Neuronal stem cell (in vitro differentiated cells): Measurements from ENCODE around the gene SERPINA4.

Source experiments
- DNase-seq: peaks from one replicate; pipeline ENCODE4 v3.0.0-alpha.2; 2013; ENCODE audit warnings: low spot score
- H2AFZ ChIP-seq: one replicate; pipeline ENCODE4 v1.6.1; 2013; ENCODE audit warnings: mild to moderate bottlenecking, low read length, inconsistent platforms
- H2AK5ac ChIP-seq: 2 replicates; pipeline ENCODE4 v1.6.1; 2013; ENCODE audit warnings: low read depth, mild to moderate bottlenecking, inconsistent platforms, low read length, moderate library complexity, mixed read lengths
- H2BK120ac ChIP-seq: 2 replicates; pipeline ENCODE4 v1.6.1; 2013; ENCODE audit warnings: low read depth, mild to moderate bottlenecking, inconsistent platforms, low read length, moderate library complexity, mixed read lengths
- H2BK12ac ChIP-seq: one replicate; pipeline ENCODE4 v1.6.1; 2013; ENCODE audit warnings: low read length, inconsistent platforms
- H2BK15ac ChIP-seq: 2 replicates; pipeline ENCODE4 v1.6.1; 2013; ENCODE audit warnings: mild to moderate bottlenecking, low read length, inconsistent platforms, mixed read lengths
- H2BK5ac ChIP-seq: one replicate; pipeline ENCODE4 v1.6.1; 2013; ENCODE audit warnings: inconsistent platforms, mild to moderate bottlenecking, low read length, moderate library complexity
- H3K14ac ChIP-seq: one replicate; pipeline ENCODE4 v1.6.1; 2013; ENCODE audit warnings: low read length, inconsistent platforms
- H3K18ac ChIP-seq: 2 replicates; pipeline ENCODE4 v1.6.1; 2013; ENCODE audit warnings: low read length, inconsistent platforms
- H3K23ac ChIP-seq: 2 replicates; pipeline ENCODE4 v1.6.1; 2013; ENCODE audit warnings: low read depth, mild to moderate bottlenecking, mixed read lengths, low read length, inconsistent platforms; ENCODE audit not compliant: poor library complexity
- H3K27ac ChIP-seq: replicated peaks from 3 replicates; pipeline ENCODE4 v1.5.1; 2013; ENCODE audit warnings: low read length, inconsistent platforms
- H3K27me3 ChIP-seq, 3 experiments: 2 replicates each; pipeline ENCODE4 v1.6.1; 2013; ENCODE audit warnings: low read length in 3 of 3, mild to moderate bottlenecking in 2 of 3, inconsistent platforms in 1 of 3, low read depth in 1 of 3, mixed read lengths in 1 of 3, moderate library complexity in 1 of 3; ENCODE audit not compliant: control insufficient read depth in 3 of 3, insufficient read depth in 3 of 3
- H3K36me3 ChIP-seq, 2 donors: replicated peaks in 1 of 2; 2 replicates each; pipeline ENCODE4 v1.6.1; 2013; ENCODE audit warnings: low read length in 2 of 2; ENCODE audit not compliant: control insufficient read depth in 2 of 2, insufficient read depth in 2 of 2
- H3K4ac ChIP-seq: 2 replicates; pipeline ENCODE4 v1.6.1; 2013; ENCODE audit warnings: inconsistent platforms, mild to moderate bottlenecking, low read length, moderate library complexity
- H3K4me1 ChIP-seq, 2 donors: 1 replicate in 1 of 2; 2 replicates in 1 of 2; pipeline ENCODE4 v1.6.1; 2013; ENCODE audit warnings: low read length in 2 of 2, low read depth in 1 of 2; ENCODE audit not compliant: control insufficient read depth in 2 of 2, insufficient read depth in 1 of 2
- H3K4me2 ChIP-seq: one replicate; pipeline ENCODE4 v1.6.1; 2013; ENCODE audit warnings: mild to moderate bottlenecking, low read length, inconsistent platforms; ENCODE audit not compliant: insufficient read depth, poor library complexity, severe bottlenecking
- H3K4me3 ChIP-seq, 2 donors: 2 replicates each; pipeline ENCODE4 v1.5.1; 2013; ENCODE audit warnings: low read length in 2 of 2, mild to moderate bottlenecking in 2 of 2, inconsistent platforms in 1 of 2, moderate library complexity in 1 of 2
- H3K79me1 ChIP-seq: one replicate; pipeline ENCODE4 v1.6.1; 2013; ENCODE audit warnings: low read depth, mild to moderate bottlenecking, inconsistent platforms, low read length, moderate library complexity
- H3K9ac ChIP-seq: one replicate; pipeline ENCODE4 v1.6.1; 2013; ENCODE audit warnings: mild to moderate bottlenecking, low read depth, low read length, inconsistent platforms; ENCODE audit not compliant: poor library complexity
- H3K9me3 ChIP-seq, 2 donors: replicated peaks in 1 of 2; 2 replicates each; pipeline versions ENCODE3 to v1.6.1; 2013; ENCODE audit warnings: low read length in 2 of 2, mild to moderate bottlenecking in 2 of 2, inconsistent platforms in 1 of 2, low read depth in 1 of 2, mixed read lengths in 1 of 2, moderate library complexity in 1 of 2; ENCODE audit not compliant: control insufficient read depth in 2 of 2, insufficient read depth in 1 of 2
- H4K8ac ChIP-seq: one replicate; pipeline ENCODE4 v1.6.1; 2013; ENCODE audit warnings: low read depth, mild to moderate bottlenecking, inconsistent platforms, low read length, moderate library complexity
- H4K91ac ChIP-seq: one replicate; pipeline ENCODE4 v1.6.1; 2013; ENCODE audit warnings: low read length, low read depth, mild to moderate bottlenecking, inconsistent platforms; ENCODE audit not compliant: poor library complexity
- WGBS, 2 donors: extraction: QIAGEN DNeasy Blood & Tissue Kit; methylation state at CpG; one replicate each; pipeline ENCODE4 v1.1.7; 2013; ENCODE audit warnings: missing lambda C conversion rate in 2 of 2, mixed read lengths in 1 of 2; ENCODE audit not compliant: insufficient read length in 2 of 2, insufficient replicate concordance in 1 of 2; ENCODE audit errors: extremely low coverage in 2 of 2; 5-methylcytosine and 5-hydroxymethylcytosine counted together

Gene SERPINA4

GRCh38 chr14:94612174-94612573 lies 50.9 kb downstream of the SERPINA4 start, which contains the start of gene SERPINA3:
Gene SERPINA3, plus strand, starts transcription at chr14:94612391. Its CDS starts 2,051 bp downstream, at chr14:94614442.
- Histone ChIP-seq H3K9ac (no peak within 1 kb of the TSS), H3K14ac (no peak within 1 kb of the TSS), H3K27ac (no peak within 1 kb of the TSS), H3K9me3 (peaks cover 0 to 2% of the 10 kb centered on the region in 2 donors), H2BK12ac (no peak within 1 kb of the TSS), H2BK5ac (no peak within 1 kb of the TSS), H3K4me1 (peaks cover 0 to 9% of the 10 kb centered on the region in 2 donors), H3K23ac (no peak within 1 kb of the TSS), H2AK5ac (no peak within 1 kb of the TSS), H3K4me2 (no peak within 1 kb of the TSS), H3K18ac (peak within 1 kb of the TSS; percentile 81), H3K79me1 (no peaks in the 10 kb centered on the region), H4K8ac (no peak within 1 kb of the TSS), H4K91ac (no peak within 1 kb of the TSS), H2BK120ac (no peak within 1 kb of the TSS), H2AFZ (no peak within 1 kb of the TSS), H3K4ac (no peak within 1 kb of the TSS), H3K27me3 (no peaks in the 10 kb centered on the region), H3K36me3 (no peaks in the 10 kb centered on the region), H2BK15ac (no peak within 1 kb of the TSS), H3K4me3 (no peak within 1 kb of the TSS)
- no peak for DNase-seq
- WGBS, 2 donors: no CpG with 5 or more reads among the region's 4 CpGs

- no peak overlapping the region for H3K27ac ChIP-seq
- H4K91ac ChIP-seq: no peak overlapping the region
- no peak overlapping the region for H3K14ac ChIP-seq
- no peak overlapping the region for H3K9ac ChIP-seq
- no peak overlapping the region for H2BK120ac ChIP-seq
- H3K18ac ChIP-seq: peak overlapping the region; percentile 81
- H3K4me2 ChIP-seq: no peak overlapping the region
- H2BK5ac ChIP-seq: no peak overlapping the region
- no peak overlapping the region for H2AK5ac ChIP-seq
- no peak overlapping the region for H3K4me3 ChIP-seq
- H3K23ac ChIP-seq: no peak overlapping the region
- H2BK15ac ChIP-seq: no peak overlapping the region
- 91% methylated on average over 1 of the region's 9 CpGs; no CpG with 5 or more reads in 1 of the 2 donors for WGBS, 2 donors
- no peak overlapping the region for H4K8ac ChIP-seq
- H3K36me3 ChIP-seq: no peaks in the 10 kb centered on the region
- H3K79me1 ChIP-seq: no peaks in the 10 kb centered on the region
- peaks cover 0 to 9% of the 10 kb centered on the region in 2 donors for H3K4me1 ChIP-seq
- no peak overlapping the region for H3K4ac ChIP-seq
- H2AFZ ChIP-seq: no peak overlapping the region
- peaks cover 2 to 3% of the 10 kb centered on the region in 2 donors for H3K9me3 ChIP-seq
- no peak for DNase-seq
- no peaks in the 10 kb centered on the region for H3K27me3 ChIP-seq
- no peak overlapping the region for H2BK12ac ChIP-seq
Measured at GRCh38 chr14:94612580-94613554, 51.6 kb downstream of the SERPINA4 start.

DNA sequence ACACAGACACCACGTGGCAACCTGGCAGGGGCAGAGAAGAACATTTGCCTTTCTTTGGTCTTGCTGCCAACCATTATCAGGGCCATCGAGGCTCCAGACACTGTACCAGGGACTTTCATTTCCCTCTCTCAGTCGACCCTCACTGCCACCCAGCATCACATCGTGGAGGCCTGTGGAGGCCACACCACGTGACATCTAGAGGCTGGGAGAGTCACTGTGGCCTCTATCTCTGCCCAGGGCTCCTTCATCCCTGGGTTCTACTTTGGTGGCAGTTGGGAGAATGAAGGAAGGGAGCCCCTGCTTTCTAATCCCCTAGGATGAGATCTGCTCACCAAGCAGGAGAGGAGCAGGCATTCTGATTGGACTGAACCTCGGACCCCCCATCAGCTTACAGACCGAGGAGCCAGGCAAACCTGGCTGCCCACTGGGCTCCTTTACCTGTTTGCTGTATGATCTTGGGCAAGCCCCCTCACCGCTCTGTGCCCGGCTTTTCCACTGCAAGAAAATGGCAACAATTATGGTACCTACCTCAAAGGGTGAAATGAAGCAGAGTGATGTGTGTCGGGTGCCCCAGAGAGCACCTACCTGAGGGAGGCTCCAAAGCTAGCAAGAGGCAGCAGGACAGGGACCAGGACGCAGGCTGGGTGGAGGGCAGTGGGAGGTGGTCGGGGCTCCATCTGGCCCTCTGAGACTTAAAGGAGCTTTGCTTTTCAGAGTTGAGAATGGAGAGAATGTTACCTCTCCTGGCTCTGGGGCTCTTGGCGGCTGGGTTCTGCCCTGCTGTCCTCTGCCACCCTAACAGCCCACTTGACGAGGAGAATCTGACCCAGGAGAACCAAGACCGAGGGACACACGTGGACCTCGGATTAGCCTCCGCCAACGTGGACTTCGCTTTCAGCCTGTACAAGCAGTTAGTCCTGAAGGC lies 52.7 kb downstream of the SERPINA4 start:
- no peak overlapping the region for H3K9ac ChIP-seq
- no peak for DNase-seq
- H3K4me2 ChIP-seq: no peak overlapping the region
- H3K4ac ChIP-seq: no peak overlapping the region
- H3K36me3 ChIP-seq: no peaks in the 10 kb centered on the region
- H3K9me3 ChIP-seq: peaks cover 7 to 11% of the 10 kb centered on the region in 2 donors
- no peak overlapping the region for H2AFZ ChIP-seq
- H3K27me3 ChIP-seq: no peaks in the 10 kb centered on the region
- no peak overlapping the region for H2BK120ac ChIP-seq
- no CpG with 5 or more reads among the region's 20 CpGs for WGBS, 2 donors
- H3K4me3 ChIP-seq: no peak overlapping the region
- no peak overlapping the region for H2BK5ac ChIP-seq
- H3K4me1 ChIP-seq: peaks cover 0 to 9% of the 10 kb centered on the region in 2 donors
- H2BK12ac ChIP-seq: no peak overlapping the region
- H2BK15ac ChIP-seq: no peak overlapping the region
- no peak overlapping the region for H3K23ac ChIP-seq
- H3K18ac ChIP-seq: no peak overlapping the region
- H3K79me1 ChIP-seq: no peaks in the 10 kb centered on the region
- no peak overlapping the region for H4K91ac ChIP-seq
- no peak overlapping the region for H3K27ac ChIP-seq
- no peak overlapping the region for H4K8ac ChIP-seq
- no peak overlapping the region for H2AK5ac ChIP-seq
- H3K14ac ChIP-seq: no peak overlapping the region
